Measurements from ENCODE around the gene SEMA3F. TPM values are rescaled to one million over a fixed set of nuclear protein-coding genes. Genes with fewer than 3 reads are reported as not detected.

The SEMA3F gene
- total RNA-seq, 1 donor from 2014 or later, result 0.22 TPM

GRCh38 chr3:50132421-50133282, 22.5 kb upstream of the SEMA3F start:
- intact Hi-C loops (cut with micrococcal nuclease), result no loop called here

GRCh38 chr3:50133283-50133615, 21.9 kb upstream of the SEMA3F start:
- intact Hi-C loops (cut with micrococcal nuclease), result no loop called here

- intact Hi-C loops (cut with micrococcal nuclease), result no loop called here
These were observed 20.8 kb upstream of the SEMA3F start for GRCh38 chr3:50134367-50134766.

- intact Hi-C loops (cut with micrococcal nuclease), result no loop called here
These were observed 19.2 kb upstream of the SEMA3F start for GRCh38 chr3:50135964-50136363.

- intact Hi-C loops (cut with micrococcal nuclease), result no loop called here
These were observed 18.3 kb upstream of the SEMA3F start for GRCh38 chr3:50136714-50137405.

GRCh38 chr3:50137531-50137930, 17.6 kb upstream of the SEMA3F start:
- intact Hi-C loops (cut with micrococcal nuclease), result no loop called here

- intact Hi-C loops (cut with micrococcal nuclease), result no loop called here
These were observed 16.6 kb upstream of the SEMA3F start for GRCh38 chr3:50138266-50139200.

GRCh38 chr3:50139308-50139707, 15.8 kb upstream of the SEMA3F start:
- intact Hi-C loops (cut with micrococcal nuclease), result no loop called here

GRCh38 chr3:50139718-50140423, 15.3 kb upstream of the SEMA3F start:
- intact Hi-C loops (cut with micrococcal nuclease), result no loop called here

- intact Hi-C loops (cut with micrococcal nuclease), result no loop called here
These were observed 14.1 kb upstream of the SEMA3F start for GRCh38 chr3:50140990-50141389.

- intact Hi-C loops (cut with micrococcal nuclease), result no loop called here
These were observed 8.7 kb upstream of the SEMA3F start for GRCh38 chr3:50146316-50146901.

- intact Hi-C loops (cut with micrococcal nuclease), result no loop called here
These were observed 8.1 kb upstream of the SEMA3F start for GRCh38 chr3:50147016-50147415.

- intact Hi-C loops (cut with micrococcal nuclease), result no loop called here
These were observed 7.7 kb upstream of the SEMA3F start for GRCh38 chr3:50147447-50147846.

- intact Hi-C loops (cut with micrococcal nuclease), result no loop called here
These were observed 7.3 kb upstream of the SEMA3F start for GRCh38 chr3:50147861-50148260.

- intact Hi-C loops (cut with micrococcal nuclease), result no loop called here
These were observed 4.7 kb upstream of the SEMA3F start for GRCh38 chr3:50150404-50150750.

- intact Hi-C loops (cut with micrococcal nuclease), result no loop called here
These were observed 4.0 kb upstream of the SEMA3F start for GRCh38 chr3:50150863-50151686.

- intact Hi-C loops (cut with micrococcal nuclease), result no loop called here
These were observed 3.4 kb upstream of the SEMA3F start for GRCh38 chr3:50151728-50152127.

GRCh38 chr3:50153782-50154475, 1.2 kb upstream of the SEMA3F start:
- intact Hi-C loops (cut with micrococcal nuclease), result loop anchor here (1.0 to 2.0 kb wide), 2 partner anchors 33 to 39 kb away; no protein-coding TSS in a partner anchor

GRCh38 chr3:50154476-50154839, 666 bp upstream of the SEMA3F start:
- intact Hi-C loops (cut with micrococcal nuclease), result loop anchor here (1.0 to 2.0 kb wide), 2 partner anchors 33 to 38 kb away; no protein-coding TSS in a partner anchor
